MM.1S (cell line): ENCODE measurements around the gene TRMT44.
A peak's percentile ranks its signal among the peaks of the same experiment; 100 is the strongest.

Source experiments
- DNase-seq: peaks from one replicate; pipeline ENCODE4 v3.0.0-alpha.2; 2015
- H2AFZ ChIP-seq: fragments of 300-600 bp; sonication (generic); 2 replicates; pipeline ENCODE4 v1.6.0; 2016; ENCODE audit warnings: antibody characterized with exemption, low read length
- H3F3A ChIP-seq: fragments of 300-600 bp; sonication (generic); 2 replicates; pipeline ENCODE4 v1.6.1; 2016; ENCODE audit warnings: mild to moderate bottlenecking, antibody characterized with exemption, low read length, moderate library complexity, mixed read lengths; ENCODE audit not compliant: insufficient read depth
- H3K27ac ChIP-seq: fragments of 300-600 bp; sonication (generic); 2 replicates; pipeline ENCODE4 v1.5.1; 2016; ENCODE audit warnings: mild to moderate bottlenecking, low read length
- H3K27me3 ChIP-seq: fragments of 300-600 bp; sonication (generic); replicated peaks from 2 replicates; pipeline ENCODE4 v1.6.0; 2016; ENCODE audit warnings: low read length; ENCODE audit not compliant: insufficient read depth
- H3K36me3 ChIP-seq: fragments of 300-600 bp; sonication (generic); replicated peaks from 2 replicates; pipeline ENCODE4 v1.6.1; 2016; ENCODE audit warnings: mild to moderate bottlenecking, low read length, mixed read lengths; ENCODE audit not compliant: insufficient read depth
- H3K4me1 ChIP-seq: fragments of 300-600 bp; sonication (generic); 2 replicates; pipeline ENCODE4 v1.6.1; 2016; ENCODE audit warnings: low read length, mixed read lengths
- H3K4me2 ChIP-seq: fragments of 300-600 bp; sonication (generic); 2 replicates; pipeline ENCODE4 v1.6.0; 2016; ENCODE audit warnings: low read depth, low read length
- H3K4me3 ChIP-seq: fragments of 300-600 bp; sonication (generic); 2 replicates; pipeline ENCODE4 v1.5.1; 2016; ENCODE audit warnings: low read length, mixed read lengths
- H3K79me2 ChIP-seq: fragments of 300-600 bp; sonication (generic); 2 replicates; pipeline ENCODE4 v1.6.1; 2016; ENCODE audit warnings: mixed run types, low read length, mixed read lengths
- H3K9ac ChIP-seq: fragments of 300-600 bp; sonication (generic); 2 replicates; pipeline ENCODE4 v1.6.1; 2016; ENCODE audit warnings: low read length, mixed read lengths
- H3K9me2 ChIP-seq: fragments of 300-600 bp; sonication (generic); replicated peaks from 2 replicates; pipeline ENCODE4 v1.6.1; 2016; ENCODE audit warnings: mild to moderate bottlenecking, low read length, mixed read lengths; ENCODE audit not compliant: insufficient read depth
- H3K9me3 ChIP-seq: fragments of 300-600 bp; sonication (generic); replicated peaks from 2 replicates; pipeline ENCODE4 v1.6.1; 2016; ENCODE audit warnings: mild to moderate bottlenecking, low read length, mixed read lengths; ENCODE audit not compliant: insufficient read depth
- H4K20me1 ChIP-seq: fragments of 300-600 bp; sonication (generic); 2 replicates; pipeline ENCODE4 v1.6.1; 2016; ENCODE audit warnings: mild to moderate bottlenecking, low read length, moderate library complexity, mixed read lengths; ENCODE audit not compliant: insufficient read depth
- CTCF ChIP-seq: fragments of 300-600 bp; sonication (generic); IDR thresholded peaks from 2 replicates; pipeline ENCODE4 v1.5.1; 2016; ENCODE audit warnings: antibody characterized with exemption, low read length, mixed read lengths
- EZH2 ChIP-seq: fragments of 300-600 bp; sonication (generic); optimal IDR thresholded peaks from 2 replicates; pipeline ENCODE3; 2017; ENCODE audit warnings: low read depth, mild to moderate bottlenecking, antibody characterized with exemption, low read length, mixed read lengths
- EZH2phosphoT487 ChIP-seq: fragments of 300-600 bp; sonication (generic); IDR thresholded peaks from 2 replicates; pipeline ENCODE4 v1.6.1; 2018; ENCODE audit warnings: antibody characterized with exemption, low read length

TRMT44 gene

GRCh38 chr4:8422327-8422726 lies 18.2 kb upstream of the TRMT44 start:
- Histone ChIP-seq H3K9me2 (no peaks in the 10 kb centered on the region), H3K4me2 (no peak overlapping the region), H3K4me3 (no peak overlapping the region), H3F3A (no peaks in the 10 kb centered on the region), H2AFZ (no peak overlapping the region), H3K36me3 (no peaks in the 10 kb centered on the region), H3K9me3 (no peaks in the 10 kb centered on the region), H3K27me3 (no peaks in the 10 kb centered on the region), H3K27ac (no peak overlapping the region), H3K79me2 (no peaks in the 10 kb centered on the region), H3K9ac (no peak overlapping the region), H4K20me1 (no peaks in the 10 kb centered on the region), H3K4me1 (no peaks in the 10 kb centered on the region)
- DNase-seq: no peak
- no peak for TF ChIP-seq EZH2
- TF ChIP-seq CTCF: no peak
- TF ChIP-seq EZH2phosphoT487: no peak

GRCh38 chr4:8422786-8423185 lies 17.8 kb upstream of the TRMT44 start:
- no peak overlapping the region for H3K4me3 ChIP-seq
- H4K20me1 ChIP-seq: no peaks in the 10 kb centered on the region
- no peak overlapping the region for H3K9ac ChIP-seq
- no peaks in the 10 kb centered on the region for H3K9me2 ChIP-seq
- no peaks in the 10 kb centered on the region for H3F3A ChIP-seq
- no peak for DNase-seq
- no peak overlapping the region for H3K27ac ChIP-seq
- H3K36me3 ChIP-seq: no peaks in the 10 kb centered on the region
- H2AFZ ChIP-seq: no peak overlapping the region
- H3K4me2 ChIP-seq: no peak overlapping the region
- no peaks in the 10 kb centered on the region for H3K27me3 ChIP-seq
- H3K4me1 ChIP-seq: no peaks in the 10 kb centered on the region
- TF ChIP-seq EZH2: no peak
- no peak for TF ChIP-seq EZH2phosphoT487
- TF ChIP-seq CTCF: no peak
- no peaks in the 10 kb centered on the region for H3K9me3 ChIP-seq
- H3K79me2 ChIP-seq: no peaks in the 10 kb centered on the region

GRCh38 chr4:8427262-8427661 lies 13.3 kb upstream of the TRMT44 start:
- no peak for DNase-seq
- Histone ChIP-seq H3K36me3 (no peaks in the 10 kb centered on the region), H3K4me1 (no peaks in the 10 kb centered on the region), H2AFZ (no peak overlapping the region), H3K79me2 (no peaks in the 10 kb centered on the region), H3K27ac (no peak overlapping the region), H4K20me1 (no peaks in the 10 kb centered on the region), H3K4me3 (peak overlapping the region; percentile 67; the same call in 1 of the 2 replicates), H3K27me3 (no peaks in the 10 kb centered on the region), H3F3A (0 out of 2 replicates have a peak, but pooled peaks cover 3% of the 10 kb centered on the region), H3K9me2 (no peaks in the 10 kb centered on the region), H3K9ac (peak overlapping the region; percentile 64; the same call in 1 of the 2 replicates), H3K4me2 (peak overlapping the region; percentile 99), H3K9me3 (no peaks in the 10 kb centered on the region)
- TF ChIP-seq EZH2 (no peak), CTCF (no peak), EZH2phosphoT487 (no peak)
